GM21786 (cell line): Measurements from ENCODE around the gene TBC1D9.
A peak's percentile ranks its signal among the peaks of the same experiment; 100 is the strongest.

ENCODE experiments used
- ATAC-seq: cut with Tn5 transposase; IDR thresholded peaks from one replicate; pipeline ENCODE4 v1.9.1; 2021; ENCODE audit not compliant: unreplicated experiment

Gene TBC1D9

GRCh38 chr4:140697709-140698560 is 58.2 kb downstream of the TBC1D9 start:
- no peak for ATAC-seq

- no peak for ATAC-seq
Measured at GRCh38 chr4:140695483-140695882, 60.7 kb downstream of the TBC1D9 start.

DNA sequence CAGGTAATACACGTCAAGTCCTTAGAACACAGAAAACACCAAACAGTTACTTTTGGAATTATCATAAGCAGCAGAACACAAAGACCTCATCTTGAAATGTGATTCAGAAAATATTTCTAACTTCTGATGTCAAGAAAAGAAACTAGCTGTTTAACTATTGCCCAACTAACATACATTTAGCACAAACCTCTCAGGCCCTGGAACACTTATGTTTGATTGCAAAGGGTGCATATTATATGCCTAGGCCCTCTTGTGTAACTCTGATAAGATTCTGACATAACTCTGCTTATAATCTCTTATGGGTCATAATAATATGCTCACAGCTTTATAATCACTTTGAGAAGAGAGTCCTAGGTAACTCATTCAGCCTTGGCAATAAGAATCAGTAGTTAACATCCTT is 62.6 kb downstream of the TBC1D9 start:
- no peak for ATAC-seq

- no peak for ATAC-seq
Measured at GRCh38 chr4:140691369-140691768, 64.8 kb downstream of the TBC1D9 start.

GRCh38 chr4:140690093-140690492 is 66.1 kb downstream of the TBC1D9 start:
- no peak for ATAC-seq

GRCh38 chr4:140689623-140690022 is 66.6 kb downstream of the TBC1D9 start:
- ATAC-seq = no peak

- no peak for ATAC-seq
Measured at GRCh38 chr4:140688711-140689598, 67.2 kb downstream of the TBC1D9 start.

GRCh38 chr4:140686796-140687195 is 69.4 kb downstream of the TBC1D9 start:
- no peak for ATAC-seq

GRCh38 chr4:140684314-140684713 is 71.9 kb downstream of the TBC1D9 start:
- no peak for ATAC-seq

DNA sequence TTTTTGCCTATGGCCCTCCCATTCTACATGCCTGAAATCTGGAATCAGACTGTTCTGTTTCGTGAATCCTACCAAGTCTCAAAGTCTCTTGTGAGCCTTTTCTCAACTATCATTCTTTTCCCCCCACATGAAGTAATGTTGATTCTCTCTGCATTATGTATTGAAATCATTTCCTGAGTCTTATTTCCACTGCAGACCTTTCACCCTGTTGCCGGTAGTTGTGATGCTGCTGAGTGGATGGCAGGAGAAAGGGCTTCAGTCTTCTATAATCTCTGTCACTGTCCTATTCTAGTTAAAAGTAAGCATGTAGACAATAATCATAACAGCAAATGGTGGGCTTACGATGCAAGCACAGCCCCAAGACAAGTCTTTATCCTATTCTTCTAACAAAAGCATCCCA is 75.0 kb downstream of the TBC1D9 start:
- no peak for ATAC-seq

DNA sequence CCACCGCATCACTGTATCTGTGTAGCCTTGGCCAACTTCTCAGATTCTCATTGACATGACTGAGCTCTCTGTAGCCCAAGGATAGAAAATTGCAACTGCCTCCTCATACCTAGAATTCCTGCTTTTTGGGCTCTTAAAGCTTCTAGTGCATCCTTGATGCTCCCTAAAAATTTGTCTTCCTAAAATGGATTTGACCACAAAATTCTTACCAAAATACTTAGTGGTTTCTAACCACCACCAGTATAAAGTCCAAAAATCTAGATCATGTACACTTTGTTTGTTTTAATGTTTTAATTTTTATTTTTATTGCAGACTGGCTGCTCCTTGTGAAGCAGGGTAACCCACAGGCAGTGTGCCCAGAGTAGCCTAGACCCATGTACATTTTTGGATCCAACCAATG is 75.5 kb downstream of the TBC1D9 start:
- no peak for ATAC-seq

GRCh38 chr4:140679576-140679975 is 76.6 kb downstream of the TBC1D9 start:
- ATAC-seq = no peak

DNA sequence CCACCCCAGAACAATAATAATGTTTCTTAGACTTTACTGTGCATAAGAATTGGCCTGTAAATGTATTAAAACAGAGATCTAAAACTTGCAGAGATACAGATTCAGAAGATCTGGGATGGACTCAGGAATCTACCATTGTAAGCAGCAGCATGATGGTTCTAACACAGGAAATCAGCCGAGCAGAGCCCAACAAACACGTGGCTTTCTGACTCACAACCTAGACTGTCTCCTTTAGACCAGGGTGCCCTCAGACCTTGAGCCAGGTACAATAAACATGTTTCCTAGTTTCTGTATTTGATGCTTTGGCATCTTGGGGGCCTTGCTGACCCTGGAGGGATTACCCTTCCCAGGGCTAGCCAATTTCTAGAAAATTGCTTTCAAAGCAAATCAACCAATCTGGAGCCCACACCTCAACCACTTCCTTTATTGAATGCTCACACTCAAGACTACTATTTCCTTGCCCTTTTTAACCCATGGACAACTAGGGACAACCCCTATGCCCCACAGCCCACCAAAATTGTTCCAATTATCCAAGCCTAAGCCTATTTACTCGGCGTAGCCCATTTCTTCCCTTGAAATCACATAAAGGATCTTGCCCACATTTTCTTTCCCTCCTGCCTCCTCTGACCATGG is 80.5 kb downstream of the TBC1D9 start:
- no peak for ATAC-seq

DNA sequence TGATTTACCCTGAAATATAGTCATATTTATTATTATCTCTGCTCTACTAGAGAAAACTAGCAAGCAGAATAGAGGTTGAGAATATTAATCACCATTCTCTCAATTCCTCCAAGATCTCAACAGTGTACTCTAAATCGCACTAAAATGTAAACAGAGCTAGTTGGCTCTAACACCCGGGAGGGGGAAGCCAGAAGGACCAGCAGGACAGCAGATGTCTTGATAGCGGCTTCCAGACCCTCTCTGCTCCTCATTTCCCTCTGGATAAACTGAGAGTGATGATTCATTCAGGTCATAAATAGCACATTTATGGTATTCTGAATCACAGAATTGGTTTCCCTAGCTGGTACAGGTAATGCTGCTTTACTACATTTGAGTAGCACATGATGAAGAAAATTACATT is 82.5 kb downstream of the TBC1D9 start:
- ATAC-seq = no peak

DNA sequence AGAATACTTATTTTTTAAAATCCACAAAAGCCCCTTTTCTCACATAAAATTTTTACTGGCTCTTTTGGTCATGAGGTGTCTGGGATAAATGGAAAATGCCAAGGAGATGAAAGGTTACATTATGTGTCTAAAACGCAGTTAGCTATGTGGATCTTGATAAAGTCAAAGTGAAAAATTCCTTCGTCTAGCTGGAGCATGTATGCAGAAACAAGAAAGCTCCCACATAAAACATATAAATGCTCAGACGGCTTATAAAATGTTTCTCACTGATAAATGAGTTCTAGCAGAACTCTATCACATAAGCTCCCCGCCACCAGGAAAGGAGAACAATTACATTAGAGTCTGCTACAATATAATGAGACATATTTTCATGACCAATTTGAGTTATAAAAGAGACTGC is 83.8 kb downstream of the TBC1D9 start:
- no peak for ATAC-seq

GRCh38 chr4:140668111-140668510 is 88.1 kb downstream of the TBC1D9 start:
- no peak for ATAC-seq

GRCh38 chr4:140666889-140667614 is 89.1 kb downstream of the TBC1D9 start:
- ATAC-seq = peak; percentile 78

- no peak for ATAC-seq
Measured at GRCh38 chr4:140662082-140662869, 93.9 kb downstream of the TBC1D9 start.

- no peak for ATAC-seq
Measured at GRCh38 chr4:140661550-140661949, 94.6 kb downstream of the TBC1D9 start.
